H9 (cell line): ENCODE data around the gene MAL. TPM values are rescaled to one million over a fixed set of nuclear protein-coding genes. Genes with fewer than 3 reads are reported as not detected.

Experiments used
- DNase-seq: peaks from one replicate; pipeline ENCODE4 v3.0.0-alpha.2; 2017
- H2AFZ ChIP-seq: one replicate; pipeline ENCODE4 v1.6.1; 2013; ENCODE audit warnings: mild to moderate bottlenecking, low read length, control low read depth, moderate library complexity
- H2AK5ac ChIP-seq: 2 replicates; pipeline ENCODE4 v1.6.1; 2013; ENCODE audit warnings: low read length, control low read depth, mixed read lengths; ENCODE audit not compliant: insufficient read length
- H2BK120ac ChIP-seq: one replicate; pipeline ENCODE4 v1.6.1; 2013; ENCODE audit warnings: low read depth, mild to moderate bottlenecking, low read length, control low read depth, inconsistent platforms; ENCODE audit not compliant: poor library complexity, severe bottlenecking
- H2BK12ac ChIP-seq: 2 replicates; pipeline ENCODE4 v1.6.1; 2013; ENCODE audit warnings: low read length, control low read depth, mixed read lengths, low read depth; ENCODE audit not compliant: insufficient read length
- H2BK15ac ChIP-seq: 2 replicates; pipeline ENCODE4 v1.6.1; 2013; ENCODE audit warnings: low read depth, low read length, control low read depth
- H2BK20ac ChIP-seq: one replicate; pipeline ENCODE4 v1.6.1; 2013; ENCODE audit warnings: low read depth, mild to moderate bottlenecking, low read length, control low read depth, inconsistent platforms; ENCODE audit not compliant: poor library complexity, severe bottlenecking
- H2BK5ac ChIP-seq: 2 replicates; pipeline ENCODE4 v1.6.1; 2013; ENCODE audit warnings: low read length, control low read depth, mixed read lengths; ENCODE audit not compliant: insufficient read length
- H3K14ac ChIP-seq: 2 replicates; pipeline ENCODE4 v1.6.1; 2013; ENCODE audit warnings: low read length, control low read depth; ENCODE audit not compliant: insufficient read depth
- H3K18ac ChIP-seq: 2 replicates; pipeline ENCODE4 v1.6.1; 2013; ENCODE audit warnings: low read depth, mild to moderate bottlenecking, mixed read lengths, low read length, control low read depth; ENCODE audit not compliant: insufficient read length
- H3K23ac ChIP-seq: 2 replicates; pipeline ENCODE4 v1.6.1; 2013; ENCODE audit warnings: low read length, control low read depth, mixed read lengths, low read depth; ENCODE audit not compliant: insufficient read length
- H3K23me2 ChIP-seq: 2 replicates; pipeline ENCODE4 v1.6.1; 2013; ENCODE audit warnings: low read depth, mild to moderate bottlenecking, mixed read lengths, low read length, control low read depth; ENCODE audit not compliant: insufficient read length, poor library complexity, severe bottlenecking
- H3K27ac ChIP-seq: 2 replicates; pipeline ENCODE4 v1.5.1; 2013; ENCODE audit warnings: low read length, control low read depth, mixed read lengths, low read depth; ENCODE audit not compliant: insufficient read length
- H3K27me3 ChIP-seq: 2 replicates; pipeline ENCODE4 v1.6.1; 2013; ENCODE audit warnings: low read length, control low read depth, inconsistent platforms; ENCODE audit not compliant: insufficient read depth
- H3K4ac ChIP-seq: 2 replicates; pipeline ENCODE4 v1.6.1; 2013; ENCODE audit warnings: low read depth, mild to moderate bottlenecking, control low read depth, inconsistent platforms, low read length, moderate library complexity
- H3K4me1 ChIP-seq: 2 replicates; pipeline ENCODE4 v1.6.1; 2013; ENCODE audit warnings: low read length, control low read depth, inconsistent platforms; ENCODE audit not compliant: insufficient read depth
- H3K4me2 ChIP-seq: 2 replicates; pipeline ENCODE4 v1.6.1; 2013; ENCODE audit warnings: low read length, control low read depth, mixed read lengths; ENCODE audit not compliant: insufficient read length, insufficient read depth
- H3K56ac ChIP-seq: 2 replicates; pipeline ENCODE4 v1.6.1; 2013; ENCODE audit warnings: low read depth, mild to moderate bottlenecking, mixed read lengths, low read length, control low read depth; ENCODE audit not compliant: insufficient read length
- H3K79me1 ChIP-seq: 2 replicates; pipeline ENCODE4 v1.6.1; 2013; ENCODE audit warnings: low read depth, mild to moderate bottlenecking, moderate library complexity, low read length, control low read depth, inconsistent platforms; ENCODE audit not compliant: insufficient read depth, poor library complexity, severe bottlenecking
- H3K79me2 ChIP-seq: 2 replicates; pipeline ENCODE4 v1.6.1; 2013; ENCODE audit warnings: low read length, control low read depth, inconsistent platforms; ENCODE audit not compliant: insufficient read depth
- H3K9ac ChIP-seq: 2 replicates; pipeline ENCODE4 v1.6.1; 2013; ENCODE audit warnings: low read length, control low read depth, mixed read lengths; ENCODE audit not compliant: insufficient read length; ENCODE audit errors: extremely low read depth
- H3K9me3 ChIP-seq: one replicate; pipeline ENCODE4 v1.6.1; 2013; ENCODE audit warnings: low read depth, low read length, inconsistent platforms; ENCODE audit not compliant: control insufficient read depth
- H3T11ph ChIP-seq: one replicate; pipeline ENCODE4 v1.6.1; 2013; ENCODE audit warnings: mild to moderate bottlenecking, low read length, control low read depth, inconsistent platforms
- H4K20me1 ChIP-seq: one replicate; pipeline ENCODE4 v1.6.1; 2013; ENCODE audit not compliant: control insufficient read depth, insufficient read length, insufficient read depth
- H4K5ac ChIP-seq: 2 replicates; pipeline ENCODE4 v1.6.1; 2013; ENCODE audit warnings: low read depth, mild to moderate bottlenecking, mixed read lengths, low read length, control low read depth; ENCODE audit not compliant: insufficient read length
- H4K8ac ChIP-seq: replicated peaks from 2 replicates; pipeline ENCODE4 v1.6.1; 2013; ENCODE audit warnings: low read length, control low read depth, mixed read lengths, low read depth; ENCODE audit not compliant: insufficient read length
- H4K91ac ChIP-seq: 2 replicates; pipeline ENCODE4 v1.6.1; 2013; ENCODE audit warnings: low read depth, mild to moderate bottlenecking, moderate library complexity, mixed read lengths, low read length, control low read depth; ENCODE audit not compliant: insufficient read length
- H3K27ac Mint-ChIP-seq, 3 experiments: 2 replicates in 2 of 3; 3 replicates in 1 of 3; pipeline ENCODE4 v1.8.0; 2020 to 2021; ENCODE audit warnings: mixed read lengths in 3 of 3, mild to moderate bottlenecking in 1 of 3, moderate library complexity in 1 of 3
- H3K27me3 Mint-ChIP-seq: 2 replicates; pipeline ENCODE4 v1.8.0; 2021; ENCODE audit warnings: low read depth, mild to moderate bottlenecking, moderate library complexity, mixed read lengths
- H3K36me3 Mint-ChIP-seq, 3 experiments: 2 replicates in 2 of 3; 3 replicates in 1 of 3; pipeline ENCODE4 v1.8.0; 2020 to 2021; ENCODE audit warnings: low read depth in 3 of 3, mixed read lengths in 3 of 3; ENCODE audit not compliant: insufficient read depth in 1 of 3
- H3K4me1 Mint-ChIP-seq, 2 experiments: 2 replicates each; pipeline ENCODE4 v1.8.0; 2020; ENCODE audit warnings: mixed read lengths in 2 of 2
- H3K4me3 Mint-ChIP-seq, 2 experiments: 2 replicates in 1 of 2; 3 replicates in 1 of 2; pipeline ENCODE4 v1.8.0; 2020 to 2021; ENCODE audit warnings: mild to moderate bottlenecking in 2 of 2, mixed read lengths in 2 of 2, moderate library complexity in 1 of 2
- H3K9me3 Mint-ChIP-seq, 2 experiments: 2 replicates in 1 of 2; 3 replicates in 1 of 2; pipeline ENCODE4 v1.8.0; 2020; ENCODE audit warnings: mild to moderate bottlenecking in 2 of 2, mixed read lengths in 2 of 2, moderate library complexity in 1 of 2
- CTCF ChIP-seq: fragments of 200-600 bp; sonication (generic); conservative IDR thresholded peaks from 3 replicates; pipeline ENCODE4 v1.8.0; 2021; ENCODE audit warnings: antibody characterized with exemption, mild to moderate bottlenecking
- WGBS: extraction: QIAGEN DNeasy Blood & Tissue Kit; methylation state at CpG from one replicate; pipeline ENCODE4 v1.1.7; 2013; ENCODE audit warnings: missing lambda C conversion rate, low lambda C conversion rate, mixed read lengths; ENCODE audit not compliant: insufficient read length; ENCODE audit errors: extremely low coverage; 5-methylcytosine and 5-hydroxymethylcytosine counted together
- total RNA-seq: library from RNA; stranded (reverse); gene quantifications from 2 replicates; pipeline ENCODE4 v1.2.1, GENCODE V29; 2021

The MAL gene
- total RNA-seq, 1 experiment from 2014 or later: not detected

- no peak overlapping the region for H3K56ac ChIP-seq
- H3K23me2 ChIP-seq: no peaks in the 10 kb centered on the region
- no peak for DNase-seq
- H3K9me3 ChIP-seq: no peaks in the 10 kb centered on the region
- WGBS: no CpG with 5 or more reads among the region's 7 CpGs
- no peaks in the 10 kb centered on the region for H3K79me1 ChIP-seq
- no peak overlapping the region for H2BK20ac ChIP-seq
- H3K27me3 Mint-ChIP-seq: peaks cover 20% of the 10 kb centered on the region
- no peak overlapping the region for H4K8ac ChIP-seq
- no peak overlapping the region for H3K14ac ChIP-seq
- H2BK120ac ChIP-seq: no peak overlapping the region
- H4K5ac ChIP-seq: no peak overlapping the region
- H4K20me1 ChIP-seq: no peaks in the 10 kb centered on the region
- no peak overlapping the region for H3K27ac Mint-ChIP-seq
- no peaks in the 10 kb centered on the region for H3K4me1 ChIP-seq
- H3K79me2 ChIP-seq: no peaks in the 10 kb centered on the region
- H2AK5ac ChIP-seq: no peak overlapping the region
- H4K91ac ChIP-seq: no peak overlapping the region
- no peak overlapping the region for H3K18ac ChIP-seq
- no peak overlapping the region for H3K4ac ChIP-seq
- no peak for TF ChIP-seq CTCF
- no peak overlapping the region for H2BK15ac ChIP-seq
- no peak overlapping the region for H3K4me3 Mint-ChIP-seq
- no peaks in the 10 kb centered on the region for H3K27me3 ChIP-seq
- H3K9me3 Mint-ChIP-seq: no peaks in the 10 kb centered on the region
- H3K9ac ChIP-seq: no peak overlapping the region
- no peak overlapping the region for H2BK12ac ChIP-seq
- H2BK5ac ChIP-seq: no peak overlapping the region
- H3K27ac ChIP-seq: no peak overlapping the region
- H3K4me1 Mint-ChIP-seq: peaks cover 23 to 38% of the 10 kb centered on the region in 2 experiments
- no peak overlapping the region for H3T11ph ChIP-seq
- H2AFZ ChIP-seq: no peak overlapping the region
- H3K23ac ChIP-seq: no peak overlapping the region
- no peak overlapping the region for H3K4me2 ChIP-seq
- H3K36me3 Mint-ChIP-seq: no peaks in the 10 kb centered on the region; a peak in 1 of 7 replicates
Measured at GRCh38 chr2:95006588-95006987, 18.9 kb upstream of the MAL start.
